ENCODE results near the gene METTL22. TPM values are rescaled to one million over a fixed set of nuclear protein-coding genes. Genes with fewer than 3 reads are reported as not detected.

The METTL22 gene
- total and polyA plus RNA-seq, 2 experiments from 2014 or later: 46.0 to 63.5 TPM

GRCh38 chr16:8668113-8668512, 46.6 kb downstream of the METTL22 start:
- Histone ChIP-seq H3K4me3 (no peak overlapping the region), H3K9me3 (ENCODE audit: low read depth) (no peaks in the 10 kb centered on the region), H3K36me3 (no peaks in the 10 kb centered on the region), H3K27me3 (peaks cover 6% of the 10 kb centered on the region), H3K4me1 (ENCODE audit: low read depth) (peaks cover 11% of the 10 kb centered on the region), H3K27ac (no peak overlapping the region)
- TF ChIP-seq, protein P1, sequence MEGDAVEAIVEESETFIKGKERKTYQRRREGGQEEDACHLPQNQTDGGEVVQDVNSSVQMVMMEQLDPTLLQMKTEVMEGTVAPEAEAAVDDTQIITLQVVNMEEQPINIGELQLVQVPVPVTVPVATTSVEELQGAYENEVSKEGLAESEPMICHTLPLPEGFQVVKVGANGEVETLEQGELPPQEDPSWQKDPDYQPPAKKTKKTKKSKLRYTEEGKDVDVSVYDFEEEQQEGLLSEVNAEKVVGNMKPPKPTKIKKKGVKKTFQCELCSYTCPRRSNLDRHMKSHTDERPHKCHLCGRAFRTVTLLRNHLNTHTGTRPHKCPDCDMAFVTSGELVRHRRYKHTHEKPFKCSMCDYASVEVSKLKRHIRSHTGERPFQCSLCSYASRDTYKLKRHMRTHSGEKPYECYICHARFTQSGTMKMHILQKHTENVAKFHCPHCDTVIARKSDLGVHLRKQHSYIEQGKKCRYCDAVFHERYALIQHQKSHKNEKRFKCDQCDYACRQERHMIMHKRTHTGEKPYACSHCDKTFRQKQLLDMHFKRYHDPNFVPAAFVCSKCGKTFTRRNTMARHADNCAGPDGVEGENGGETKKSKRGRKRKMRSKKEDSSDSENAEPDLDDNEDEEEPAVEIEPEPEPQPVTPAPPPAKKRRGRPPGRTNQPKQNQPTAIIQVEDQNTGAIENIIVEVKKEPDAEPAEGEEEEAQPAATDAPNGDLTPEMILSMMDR (IDR thresholded peaks at IDR 0.05; ENCODE audit: low read depth, low read length): no peak
- DNase-seq (ENCODE audit: low read depth in 1 of 2, low spot score in 1 of 2): no peak

DNA sequence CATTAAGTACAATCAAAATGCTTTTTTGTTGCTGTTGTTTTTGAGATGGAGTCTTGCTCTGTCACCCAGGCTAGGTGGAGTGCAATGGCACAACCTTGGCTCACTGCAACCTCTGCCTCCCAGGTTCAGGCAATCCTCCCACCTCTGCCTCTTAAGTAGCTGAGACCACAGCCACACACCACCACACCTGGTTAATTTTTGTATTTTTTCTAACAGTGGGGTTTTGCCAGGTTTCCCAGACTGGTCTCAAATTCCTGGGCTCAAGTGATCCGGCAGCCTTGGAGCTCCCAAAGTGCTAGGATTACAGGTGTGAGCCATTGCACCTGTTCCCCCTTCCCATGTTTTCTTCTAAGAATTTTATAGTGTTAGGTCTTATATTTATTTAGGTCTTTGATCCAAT, 48.0 kb downstream of the METTL22 start:
- no peak overlapping the region for H3K4me3 ChIP-seq
- no peak overlapping the region for H3K27ac ChIP-seq
- peaks cover 6% of the 10 kb centered on the region for H3K4me1 ChIP-seq (ENCODE audit: low read depth)
- no peaks in the 10 kb centered on the region for H3K9me3 ChIP-seq (ENCODE audit: low read depth)
- H3K27me3 ChIP-seq: peaks cover 6% of the 10 kb centered on the region
- no peak for DNase-seq (ENCODE audit: low read depth in 1 of 2, low spot score in 1 of 2)
- TF ChIP-seq, protein P1 (IDR thresholded peaks at IDR 0.05; ENCODE audit: low read depth, low read length): no peak
- no peaks in the 10 kb centered on the region for H3K36me3 ChIP-seq

DNA sequence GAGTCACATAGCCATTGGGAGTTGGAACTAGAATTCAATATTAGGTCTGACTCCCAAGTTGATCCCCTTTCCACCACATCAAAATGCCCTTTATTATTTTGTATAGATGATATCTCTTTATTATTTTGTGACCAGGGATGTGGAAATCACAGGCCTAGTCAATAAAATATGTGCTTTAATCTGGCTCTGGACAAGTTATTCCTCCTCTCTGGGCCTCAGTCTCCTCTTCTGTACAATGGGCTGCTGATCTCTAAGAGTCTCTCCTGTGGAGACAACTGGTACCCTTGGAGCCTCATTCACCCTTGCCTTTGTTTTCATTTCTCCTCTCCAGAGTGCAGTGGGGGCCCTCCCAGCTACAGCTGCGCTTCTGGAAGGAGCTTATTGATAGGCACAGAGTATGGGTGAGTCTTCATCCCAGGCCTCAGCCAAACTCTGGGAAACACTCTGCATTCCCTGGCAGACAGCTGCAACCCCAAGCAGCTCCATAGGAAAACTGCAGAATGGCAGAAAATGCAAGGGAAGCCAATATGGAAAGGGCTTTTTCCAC, 48.6 kb downstream of the METTL22 start:
- Histone ChIP-seq H3K4me1 (ENCODE audit: low read depth) (peaks cover 6% of the 10 kb centered on the region), H3K27ac (no peak overlapping the region), H3K9me3 (ENCODE audit: low read depth) (no peaks in the 10 kb centered on the region), H3K36me3 (no peaks in the 10 kb centered on the region), H3K27me3 (peaks cover 9% of the 10 kb centered on the region), H3K4me3 (no peak overlapping the region)
- TF ChIP-seq, protein P1 (IDR thresholded peaks at IDR 0.05; ENCODE audit: low read depth, low read length): no peak
- DNase-seq (ENCODE audit: low read depth in 1 of 2, low spot score in 1 of 2): no peak

DNA sequence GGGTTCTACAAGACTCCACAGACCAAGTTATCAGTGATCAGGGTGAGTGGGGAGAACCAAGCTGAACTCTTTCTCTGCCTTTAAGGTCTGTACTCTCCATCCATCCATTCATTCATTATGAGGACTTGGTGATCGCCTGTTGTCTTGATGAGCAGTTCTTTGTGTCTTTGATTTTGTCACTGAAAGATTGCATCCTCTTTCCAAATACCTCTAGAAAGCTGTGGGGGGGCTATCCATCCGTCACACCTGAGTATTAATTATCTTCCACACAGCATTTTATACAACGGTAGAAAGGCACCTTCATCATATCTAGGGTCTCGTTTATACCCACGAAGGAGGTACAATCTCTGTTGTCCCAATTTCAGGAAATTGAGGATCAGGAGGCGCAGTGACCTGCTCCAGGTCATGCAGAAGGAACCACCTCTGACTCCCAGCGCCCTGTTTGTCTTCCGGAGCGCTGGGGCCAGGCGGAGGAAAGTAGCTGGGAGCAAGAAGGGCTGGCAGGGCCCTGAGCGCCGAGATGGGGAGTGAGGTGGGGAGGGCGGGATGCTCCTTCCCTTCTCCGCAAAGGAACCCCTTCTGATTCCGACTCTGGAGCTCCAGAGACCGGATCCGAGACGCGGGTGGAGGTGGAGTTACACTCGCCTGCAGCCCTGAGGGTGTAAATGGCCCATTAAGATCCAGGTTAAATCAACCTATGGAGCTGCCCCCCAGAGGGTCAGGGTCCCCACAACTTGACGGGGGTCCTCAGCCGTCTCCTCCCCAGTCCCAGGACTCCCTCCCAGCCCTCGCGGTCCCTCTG, 52.3 kb downstream of the METTL22 start:
- TF ChIP-seq, protein P1 (IDR thresholded peaks at IDR 0.05; ENCODE audit: low read depth, low read length): no peak
- Histone ChIP-seq H3K9me3 (ENCODE audit: low read depth) (no peaks in the 10 kb centered on the region), H3K27ac (no peak overlapping the region), H3K27me3 (peaks cover 15% of the 10 kb centered on the region), H3K4me1 (ENCODE audit: low read depth) (peaks cover 6% of the 10 kb centered on the region), H3K36me3 (no peaks in the 10 kb centered on the region), H3K4me3 (peak overlapping the region; percentile 60)
- DNase-seq (ENCODE audit: low read depth in 1 of 2, low spot score in 1 of 2): no peak

- Histone ChIP-seq H3K27me3 (peaks cover 15% of the 10 kb centered on the region), H3K4me3 (peak within 1 kb of the TSS; percentile 60), H3K36me3 (no peaks in the 10 kb centered on the region), H3K27ac (no peak within 1 kb of the TSS), H3K9me3 (ENCODE audit: low read depth) (no peaks in the 10 kb centered on the region), H3K4me1 (ENCODE audit: low read depth) (peaks cover 6% of the 10 kb centered on the region)
- peak; percentile 82 to 93 for DNase-seq (ENCODE audit: low read depth in 1 of 2, low spot score in 1 of 2)
- TF ChIP-seq, protein P1 (IDR thresholded peaks at IDR 0.05; ENCODE audit: low read depth, low read length): no peak
These were observed 53.0 kb downstream of the METTL22 start, which contains the start of gene ABAT for GRCh38 chr16:8674413-8675022. TSS of gene ABAT (plus strand) at chr16:8674617. CDS start at chr16:8735740, 61,123 bp downstream.

Measured in cardiac muscle cell (in vitro differentiated cells and primary cell).